K562 (cell line): ENCODE results near the gene NDUFA13. TPM values are rescaled to one million over a fixed set of nuclear protein-coding genes. Genes with fewer than 3 reads are reported as not detected.

Experiments used
- BRD4 ChIP-seq: fragments of 200-600 bp; sonication (generic); IDR thresholded peaks from 2 replicates; pipeline ENCODE4 v1.6.1; 2017; ENCODE audit warnings: inconsistent platforms
- FOXM1 ChIP-seq, 2 experiments: fragments of 450-650 bp in 1 of 2; sonication (generic) in 1 of 2; formaldehyde crosslinking in 1 of 2; IDR thresholded peaks; 2 replicates each; pipeline versions ENCODE4 v1.6.1 to v1.9.0; 2017 to 2022; ENCODE audit warnings: low read depth in 2 of 2, mild to moderate bottlenecking in 2 of 2, missing genetic modification reagents in 1 of 2, moderate library complexity in 1 of 2
- HINFP ChIP-seq: fragments of 450-650 bp; conservative IDR thresholded peaks from 2 replicates; pipeline ENCODE4 v1.6.1; 2016; ENCODE audit warnings: missing genetic modification characterization, low read depth, mild to moderate bottlenecking, control low read depth, missing compliant biosample characterization
- HNRNPK ChIP-seq: fragments of 200-400 bp; formaldehyde crosslinking; IDR thresholded peaks from one replicate; pipeline ENCODE4 v1.6.1; 2018; ENCODE audit warnings: mild to moderate bottlenecking, low read depth, low read length; ENCODE audit not compliant: poor library complexity, severe bottlenecking
- HNRNPLL ChIP-seq: fragments of 200-400 bp; formaldehyde crosslinking; IDR thresholded peaks from 2 replicates; pipeline ENCODE4 v1.6.1; 2017; ENCODE audit warnings: low read length, low read depth, mild to moderate bottlenecking; ENCODE audit not compliant: poor library complexity, severe bottlenecking
- KDM5B ChIP-seq: fragments of 200-600 bp; sonication (generic); IDR thresholded peaks from 2 replicates; pipeline ENCODE4 v1.6.1; 2012; ENCODE audit warnings: low read depth, mild to moderate bottlenecking, moderate library complexity, low read length, control low read depth, inconsistent platforms; ENCODE audit not compliant: insufficient replicate concordance
- L3MBTL2 ChIP-seq: fragments of 450-650 bp; IDR thresholded peaks from 2 replicates; pipeline ENCODE4 v1.6.1; 2016; ENCODE audit warnings: mild to moderate bottlenecking, moderate library complexity
- MAFG ChIP-seq: fragments of 450-650 bp; conservative IDR thresholded peaks from 2 replicates; pipeline ENCODE4 v1.6.1; 2016; ENCODE audit warnings: missing genetic modification characterization, missing compliant biosample characterization
- MAZ ChIP-seq, 2 experiments: fragments of 450-650 bp in 1 of 2; sonication (generic) in 1 of 2; formaldehyde crosslinking; IDR thresholded peaks in 1 of 2; conservative IDR thresholded peaks in 1 of 2; 2 replicates each; pipeline versions ENCODE4 v1.4.0 to v1.5.0; 2020; ENCODE audit warnings: mild to moderate bottlenecking in 1 of 2, missing genetic modification reagents in 1 of 2
- MCM7 ChIP-seq, 2 experiments: fragments of 450-650 bp; IDR thresholded peaks; 2 replicates each; pipeline ENCODE4 v1.6.1; 2016 to 2018
- PCBP1 ChIP-seq: fragments of 200-400 bp; formaldehyde crosslinking; IDR thresholded peaks from 2 replicates; pipeline ENCODE4 v1.6.1; 2018; ENCODE audit warnings: mild to moderate bottlenecking, low read depth, low read length; ENCODE audit not compliant: poor library complexity, severe bottlenecking
- RFX5 ChIP-seq: IDR thresholded peaks from 2 replicates; pipeline ENCODE4 v1.6.1; 2011; ENCODE audit warnings: low read depth, mild to moderate bottlenecking, improper control_type of control experiment, low read length
- TBP ChIP-seq: optimal IDR thresholded peaks from 2 replicates; pipeline ENCODE3; 2011; ENCODE audit warnings: low read depth, low read length, improper control_type of control experiment
- TRIM24 ChIP-seq, 2 experiments: fragments of 450-650 bp; IDR thresholded peaks; 2 replicates each; pipeline ENCODE4 v1.6.1; 2016
- UBTF ChIP-seq, 2 experiments: IDR thresholded peaks; 2 replicates each; pipeline ENCODE4 v1.6.1; 2012; ENCODE audit warnings: improper control_type of control experiment in 2 of 2, low read depth in 2 of 2, low read length in 2 of 2, borderline replicate concordance in 1 of 2
- ZMIZ1 ChIP-seq, 2 experiments: fragments of 150-350 bp in 1 of 2; IDR thresholded peaks; 2 replicates each; pipeline ENCODE4 v1.6.1; 2012 to 2016; ENCODE audit warnings: low read depth in 2 of 2, low read length in 2 of 2, mild to moderate bottlenecking in 1 of 2, moderate library complexity in 1 of 2
- ZNF324 ChIP-seq: fragments of 250-450 bp; sonication (Bioruptor Pico); IDR thresholded peaks from 2 replicates; pipeline ENCODE4 v1.4.0; 2020; ENCODE audit warnings: mild to moderate bottlenecking
- ZNF431 ChIP-seq: sonication (generic); formaldehyde crosslinking; IDR thresholded peaks from 2 replicates; pipeline ENCODE4 v1.8.0; 2022; ENCODE audit warnings: mild to moderate bottlenecking, missing genetic modification reagents
- ZNF79 ChIP-seq: fragments of 250-450 bp; sonication (Bioruptor Pico); IDR thresholded peaks from 2 replicates; pipeline ENCODE4 v1.4.0; 2020; ENCODE audit warnings: low read depth, mild to moderate bottlenecking, moderate library complexity
- polyA plus RNA-seq, 8 experiments: library from polyadenylated mRNA; depleted of rRNA in 4 of 8; stranded (reverse) in 5 of 8; unstranded in 3 of 8; fragments of >200 nt; fragmentation: Nextera tagmentation in 2 of 8; fragmentation: Illumina TruSeq in 1 of 8; extraction: Ambion mirVana in 2 of 8; extraction: Trizol in 1 of 8; gene quantifications; 2 replicates each; pipeline versions ENCODE4 v1.2.1 to v1.2.3, GENCODE V29; 2011 to 2014; ENCODE audit warnings: inconsistent platforms in 1 of 8, missing spikeins in 1 of 8
- total RNA-seq, 7 experiments: library from RNA; depleted of rRNA in 6 of 7; stranded (reverse); fragments of >200 nt in 6 of 7; fragmentation: Illumina TruSeq in 2 of 7; extraction: Trizol in 2 of 7; gene quantifications; 2 replicates each; pipeline versions ENCODE4 v1.2.1 to v1.2.3, GENCODE V29; 2011 to 2021; ENCODE audit warnings: low replicate concordance in 1 of 7

The NDUFA13 gene
- total and polyA plus RNA-seq, 9 of the 15 experiments (the other 6 are each of a cell fraction or from before 2014, with no cell fraction given), result 146 to 596 (median 429) TPM

- TF ChIP-seq ZNF324 (CRISPR knock-in tag) (no peak), HNRNPLL (peak; percentile 16), KDM5B (peak; percentile 80), HNRNPK (no peak), FOXM1 (IDR thresholded peaks at IDR 0.05; ENCODE audit: low read depth) (no peak), FOXM1 (CRISPR knock-in tag; IDR thresholded peaks at IDR 0.05; ENCODE audit: low read depth) (no peak), TBP (peak; percentile 96), ZNF79 (no peak), ZNF431 (CRISPR knock-in tag) (peak; percentile 27; the same call in 1 of the 2 replicates), UBTF (IDR thresholded peaks at IDR 0.05; ENCODE audit: borderline replicate concordance in 1 of 2, low read depth in 2 of 2, low read length in 2 of 2) (0 out of 4 replicates have a peak, but pooled peaks of 1 of the 2 experiments have one; percentile 37), L3MBTL2 (peak; percentile 82), RFX5 (no peak), MAZ (CRISPR knock-in tag; conservative IDR thresholded peaks at IDR 0.05 in 1 of 2, IDR thresholded peaks at IDR 0.05 in 1 of 2) (peak; percentile 55 to 67; a peak in 2 of 4 replicates), HINFP (peak; percentile 85), BRD4 (peak; percentile 53; the same call in 1 of the 2 replicates), MAFG (tag) (no peak), MCM7 (IDR thresholded peaks at IDR 0.05) (no peak), ZMIZ1 (IDR thresholded peaks at IDR 0.05; ENCODE audit: low read depth in 2 of 2, low read length in 2 of 2) (peak in 1 of 2 experiments; percentile 60; a peak in 1 of 4 replicates), TRIM24 (IDR thresholded peaks at IDR 0.05) (0 out of 4 replicates have a peak, but pooled peaks of 1 of the 2 experiments have one; percentile 45), PCBP1 (no peak)
Observed at GRCh38 chr19:19515642-19516519, at the start of gene NDUFA13 (continued).
